SK-MEL-5 (cell line): ENCODE results near the gene PHF12. TPM values are rescaled to one million over a fixed set of nuclear protein-coding genes. Genes with fewer than 3 reads are reported as not detected.

Experiments
- DNase-seq: peaks from one replicate; pipeline ENCODE4 v3.0.0-alpha.2; 2016; ENCODE audit warnings: low read depth, low spot score
- in situ Hi-C: cut with HindIII; loops from 2 replicates; pipeline ENCODE4 v1.10.0; 2016; ENCODE audit warnings: low sequenced_read_pairs, high pct_unique_total_duplicates, low pct_unique_long_range_greater_than_20kb
- total RNA-seq: library from RNA; depleted of rRNA; stranded (reverse); fragments of >200 nt; shearing (Covaris generic); gene quantifications from 2 replicates; pipeline ENCODE4 v1.2.3, GENCODE V29; 2014

PHF12 gene
- total RNA-seq, 1 experiment from 2014 or later = 9.5 TPM

- no peak for DNase-seq
- in situ Hi-C loops = no loop called here
Measured at GRCh38 chr17:28978356-28978964, 27.1 kb upstream of the PHF12 start.

GRCh38 chr17:28977659-28978355 lies 26.5 kb upstream of the PHF12 start:
- in situ Hi-C loops = no loop called here
- no peak for DNase-seq

GRCh38 chr17:28975646-28976045 lies 24.3 kb upstream of the PHF12 start:
- in situ Hi-C loops = no loop called here
- DNase-seq = no peak

GRCh38 chr17:28975031-28975430 lies 23.7 kb upstream of the PHF12 start:
- DNase-seq = no peak
- in situ Hi-C loops = no loop called here

- DNase-seq = no peak
- in situ Hi-C loops = no loop called here
Measured at GRCh38 chr17:28974451-28974850, 23.1 kb upstream of the PHF12 start.

GRCh38 chr17:28973425-28973824 lies 22.1 kb upstream of the PHF12 start:
- no peak for DNase-seq
- in situ Hi-C loops = no loop called here

GRCh38 chr17:28972437-28972836 lies 21.1 kb upstream of the PHF12 start:
- DNase-seq = no peak
- in situ Hi-C loops = no loop called here

GRCh38 chr17:28970879-28971278 lies 19.6 kb upstream of the PHF12 start:
- in situ Hi-C loops = no loop called here
- DNase-seq = no peak

- no peak for DNase-seq
- in situ Hi-C loops = no loop called here
Measured at GRCh38 chr17:28969706-28970393, 18.5 kb upstream of the PHF12 start.

GRCh38 chr17:28968914-28969295 lies 17.6 kb upstream of the PHF12 start:
- no peak for DNase-seq
- in situ Hi-C loops = no loop called here

- no peak for DNase-seq
- in situ Hi-C loops = no loop called here
Measured at GRCh38 chr17:28968231-28968913, 17.1 kb upstream of the PHF12 start.

GRCh38 chr17:28967221-28968135 lies 16.2 kb upstream of the PHF12 start:
- in situ Hi-C loops = no loop called here
- DNase-seq = no peak

- no peak for DNase-seq
- in situ Hi-C loops = no loop called here
Measured at GRCh38 chr17:28963841-28964240, 12.5 kb upstream of the PHF12 start.

- in situ Hi-C loops = no loop called here
- no peak for DNase-seq
Measured at GRCh38 chr17:28963055-28963611, 11.8 kb upstream of the PHF12 start.

- no peak for DNase-seq
- in situ Hi-C loops = no loop called here
Measured at GRCh38 chr17:28961391-28961790, 10.1 kb upstream of the PHF12 start.

- in situ Hi-C loops = no loop called here
- DNase-seq = no peak
Measured at GRCh38 chr17:28960256-28961061, 9.1 kb upstream of the PHF12 start.
